ENCODE data around the gene LMAN2L. TPM values are rescaled to one million over a fixed set of nuclear protein-coding genes. Genes with fewer than 3 reads are reported as not detected.

LMAN2L gene
- total RNA-seq, 4 donors from 2014 or later: 11.9 to 18.3 (median 16.4) TPM

DNA sequence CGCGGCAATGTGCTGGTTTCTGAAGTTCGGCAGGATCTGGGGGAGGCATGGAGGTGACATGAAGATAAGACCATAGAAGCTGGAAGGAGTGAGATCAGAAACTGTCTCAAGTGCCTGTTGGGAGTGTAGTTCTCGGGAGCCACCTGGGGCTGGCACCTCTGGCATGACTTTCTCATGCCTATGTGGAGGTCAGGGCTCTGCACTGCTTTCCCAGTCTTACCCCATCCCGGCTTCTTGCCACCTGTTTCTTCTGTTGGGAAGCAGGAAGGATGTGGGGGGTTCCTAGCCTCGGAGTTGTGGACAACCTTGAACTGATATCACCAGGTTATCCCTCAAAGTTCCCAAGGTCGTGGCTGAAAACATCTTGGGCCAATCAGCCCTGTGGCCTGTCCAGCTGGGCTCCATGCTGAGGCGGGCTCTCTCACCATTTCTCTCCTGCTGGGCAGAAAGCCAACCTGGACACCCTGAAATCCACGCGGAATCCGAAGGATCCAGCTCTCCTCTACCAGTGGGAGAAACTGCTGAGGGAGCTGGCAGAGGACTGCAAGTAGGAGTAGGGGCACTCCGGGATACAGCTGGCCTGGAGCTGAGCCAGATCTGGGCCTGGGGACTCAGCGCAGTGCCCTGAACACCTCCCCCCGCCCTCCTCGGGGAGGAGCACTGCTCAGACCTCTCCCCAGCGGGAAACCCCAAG is 54.8 kb downstream of the LMAN2L start:
- TF ChIP-seq, protein P1, sequence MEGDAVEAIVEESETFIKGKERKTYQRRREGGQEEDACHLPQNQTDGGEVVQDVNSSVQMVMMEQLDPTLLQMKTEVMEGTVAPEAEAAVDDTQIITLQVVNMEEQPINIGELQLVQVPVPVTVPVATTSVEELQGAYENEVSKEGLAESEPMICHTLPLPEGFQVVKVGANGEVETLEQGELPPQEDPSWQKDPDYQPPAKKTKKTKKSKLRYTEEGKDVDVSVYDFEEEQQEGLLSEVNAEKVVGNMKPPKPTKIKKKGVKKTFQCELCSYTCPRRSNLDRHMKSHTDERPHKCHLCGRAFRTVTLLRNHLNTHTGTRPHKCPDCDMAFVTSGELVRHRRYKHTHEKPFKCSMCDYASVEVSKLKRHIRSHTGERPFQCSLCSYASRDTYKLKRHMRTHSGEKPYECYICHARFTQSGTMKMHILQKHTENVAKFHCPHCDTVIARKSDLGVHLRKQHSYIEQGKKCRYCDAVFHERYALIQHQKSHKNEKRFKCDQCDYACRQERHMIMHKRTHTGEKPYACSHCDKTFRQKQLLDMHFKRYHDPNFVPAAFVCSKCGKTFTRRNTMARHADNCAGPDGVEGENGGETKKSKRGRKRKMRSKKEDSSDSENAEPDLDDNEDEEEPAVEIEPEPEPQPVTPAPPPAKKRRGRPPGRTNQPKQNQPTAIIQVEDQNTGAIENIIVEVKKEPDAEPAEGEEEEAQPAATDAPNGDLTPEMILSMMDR (IDR thresholded peaks at IDR 0.05): no peak
- no peak for TF ChIP-seq POLR2A (IDR thresholded peaks at IDR 0.05)
- TF ChIP-seq POLR2AphosphoS5 (IDR thresholded peaks at IDR 0.05): no peak
- no peak for TF ChIP-seq EP300 (IDR thresholded peaks at IDR 0.05)
- H3K9me3 ChIP-seq: no peaks in the 10 kb centered on the region
- DNase-seq (ENCODE audit: low spot score in 2 of 2): no peak
- H3K4me1 ChIP-seq: no peaks in the 10 kb centered on the region
- no peaks in the 10 kb centered on the region for H3K36me3 ChIP-seq
- H3K4me3 ChIP-seq: no peak overlapping the region
- no peak overlapping the region for H3K27ac ChIP-seq
- peaks cover 17% of the 10 kb centered on the region for H3K27me3 ChIP-seq
- 82% methylated on average over 8 of the region's 16 CpGs for WGBS

DNA sequence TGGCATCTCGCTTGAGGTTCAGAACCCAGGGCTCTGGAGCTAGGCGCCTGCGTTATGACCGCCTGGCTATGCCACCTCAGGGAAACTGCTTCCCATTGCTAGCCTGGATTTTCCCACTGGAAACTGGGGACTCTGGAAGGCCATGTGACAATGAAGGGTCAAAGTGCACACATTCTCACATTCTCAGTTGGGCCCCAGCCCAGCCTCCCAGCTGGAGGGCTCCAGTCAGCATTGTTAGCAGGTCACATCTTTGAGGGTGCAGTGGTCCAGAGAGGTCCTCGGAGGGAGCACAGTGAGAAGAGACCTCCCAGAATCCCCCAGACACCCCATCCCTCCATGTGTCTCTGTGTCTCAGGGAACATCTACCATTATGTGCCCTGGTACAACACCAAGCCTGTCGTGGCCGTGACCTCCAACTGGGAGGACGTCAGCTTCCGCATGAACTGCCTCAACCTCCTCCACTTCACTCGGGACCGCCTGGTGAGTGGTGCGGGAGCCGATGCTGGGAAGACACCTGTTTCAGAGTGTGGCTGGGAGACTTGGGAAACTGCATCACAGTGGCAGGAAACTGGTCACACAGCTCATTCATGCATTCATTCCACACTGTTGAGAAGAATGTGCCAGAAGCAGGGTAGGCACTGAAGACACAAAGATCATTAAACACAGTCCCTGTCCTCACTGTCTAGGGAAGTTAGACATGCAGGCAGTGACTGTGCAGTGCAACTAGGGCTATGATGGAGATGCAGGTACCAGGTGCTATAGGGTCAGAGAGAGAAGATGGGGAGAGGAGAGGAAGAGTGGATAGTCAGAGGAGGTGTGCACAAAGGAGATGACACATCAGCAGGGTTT is 55.7 kb downstream of the LMAN2L start:
- Histone ChIP-seq H3K4me3 (no peak overlapping the region), H3K27ac (no peak overlapping the region), H3K27me3 (peaks cover 17% of the 10 kb centered on the region), H3K9me3 (no peaks in the 10 kb centered on the region), H3K4me1 (no peaks in the 10 kb centered on the region), H3K36me3 (no peaks in the 10 kb centered on the region)
- no peak for TF ChIP-seq EP300 (IDR thresholded peaks at IDR 0.05)
- TF ChIP-seq POLR2AphosphoS5 (IDR thresholded peaks at IDR 0.05): no peak
- TF ChIP-seq, protein P1 (IDR thresholded peaks at IDR 0.05): no peak
- TF ChIP-seq POLR2A (IDR thresholded peaks at IDR 0.05): no peak
- WGBS: 97% methylated on average over 13 of the region's 13 CpGs
- DNase-seq (ENCODE audit: low spot score in 2 of 2): no peak

DNA sequence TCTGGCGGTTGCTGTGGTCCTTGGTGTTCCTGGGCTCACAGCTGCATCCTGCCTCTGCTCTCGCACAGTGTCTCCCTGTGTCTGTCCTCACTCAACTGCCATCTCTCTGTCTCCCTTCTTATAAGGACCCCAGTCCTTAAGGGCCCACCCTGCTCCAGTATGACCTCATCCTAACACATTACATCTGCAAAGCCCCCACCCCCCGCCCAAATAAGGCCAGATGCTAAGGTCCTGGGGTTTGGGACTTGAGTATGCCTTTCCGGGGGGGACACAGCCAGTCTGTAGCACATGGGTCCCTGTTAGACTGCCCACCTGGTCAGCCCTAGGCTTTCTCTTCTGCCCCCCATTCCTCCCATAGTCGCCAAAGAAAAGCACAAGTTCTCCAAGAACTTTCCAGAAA is 56.6 kb downstream of the LMAN2L start:
- no peaks in the 10 kb centered on the region for H3K36me3 ChIP-seq
- no peaks in the 10 kb centered on the region for H3K4me1 ChIP-seq
- H3K9me3 ChIP-seq: no peaks in the 10 kb centered on the region
- no peak for DNase-seq (ENCODE audit: low spot score in 2 of 2)
- H3K27me3 ChIP-seq: peaks cover 17% of the 10 kb centered on the region
- no peak overlapping the region for H3K4me3 ChIP-seq
- no peak overlapping the region for H3K27ac ChIP-seq
- TF ChIP-seq, protein P1 (IDR thresholded peaks at IDR 0.05): no peak
- TF ChIP-seq POLR2A (IDR thresholded peaks at IDR 0.05) (no peak), POLR2AphosphoS5 (IDR thresholded peaks at IDR 0.05) (no peak), EP300 (IDR thresholded peaks at IDR 0.05) (no peak)
- 87% methylated on average over 5 of the region's 5 CpGs for WGBS

DNA sequence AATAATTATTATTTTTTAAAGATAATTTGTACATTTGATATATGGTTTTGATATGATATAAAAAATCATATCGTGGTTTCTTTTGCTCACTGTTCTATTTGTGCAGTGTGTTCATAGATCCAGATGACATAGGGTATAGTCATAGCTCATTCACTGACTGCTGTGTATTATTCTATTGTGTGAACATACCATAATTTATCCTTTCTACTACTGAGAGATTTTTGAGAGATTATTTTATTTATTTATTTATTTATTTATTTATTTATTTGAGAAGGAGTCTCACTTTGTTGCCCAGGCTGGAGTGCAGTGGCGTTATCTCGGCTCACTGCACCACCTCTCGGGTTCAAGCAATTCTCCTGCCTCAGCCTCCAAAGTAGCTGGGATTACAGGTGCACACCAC is 58.3 kb downstream of the LMAN2L start:
- Histone ChIP-seq H3K27me3 (peaks cover 12% of the 10 kb centered on the region), H3K36me3 (no peaks in the 10 kb centered on the region), H3K27ac (no peak overlapping the region), H3K4me1 (no peaks in the 10 kb centered on the region), H3K4me3 (no peak overlapping the region), H3K9me3 (no peaks in the 10 kb centered on the region)
- TF ChIP-seq POLR2A (IDR thresholded peaks at IDR 0.05) (no peak), POLR2AphosphoS5 (IDR thresholded peaks at IDR 0.05) (no peak), EP300 (IDR thresholded peaks at IDR 0.05) (no peak)
- TF ChIP-seq, protein P1 (IDR thresholded peaks at IDR 0.05): no peak
- DNase-seq (ENCODE audit: low spot score in 2 of 2): no peak
- 96% methylated on average over 4 of the region's 4 CpGs for WGBS

DNA sequence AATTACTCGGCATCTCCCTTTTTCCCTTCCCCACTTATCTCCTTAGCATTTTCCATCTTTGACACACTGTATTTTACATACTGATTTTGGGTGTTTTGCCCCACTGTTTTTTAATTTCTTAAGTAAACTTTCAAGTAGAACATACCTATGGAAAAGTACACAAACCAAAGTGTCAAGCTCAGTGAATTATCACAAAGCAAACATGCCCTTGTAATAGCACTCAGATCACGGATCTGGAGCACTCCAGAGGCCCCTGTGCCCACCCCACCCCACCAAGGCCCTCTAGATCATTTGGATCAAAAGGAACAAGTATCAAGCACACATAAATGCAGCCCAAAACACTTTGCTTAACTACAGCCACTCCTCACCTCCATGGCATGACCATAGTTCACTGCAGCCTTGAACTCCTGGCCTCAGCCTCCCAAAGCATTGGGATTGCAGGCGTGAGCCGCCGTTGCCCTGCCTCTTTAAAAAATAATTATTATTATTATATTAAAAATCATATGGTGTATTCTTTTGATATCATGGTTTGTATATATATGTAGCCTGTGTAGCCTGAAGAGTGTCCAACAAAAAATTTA is 59.2 kb downstream of the LMAN2L start:
- WGBS: 84% methylated on average over 5 of the region's 5 CpGs
- H3K4me1 ChIP-seq: no peaks in the 10 kb centered on the region
- H3K4me3 ChIP-seq: no peak overlapping the region
- TF ChIP-seq POLR2A (IDR thresholded peaks at IDR 0.05) (no peak), POLR2AphosphoS5 (IDR thresholded peaks at IDR 0.05) (no peak), EP300 (IDR thresholded peaks at IDR 0.05) (no peak)
- TF ChIP-seq, protein P1 (IDR thresholded peaks at IDR 0.05): no peak
- H3K27ac ChIP-seq: no peak overlapping the region
- H3K27me3 ChIP-seq: peaks cover 8% of the 10 kb centered on the region
- no peaks in the 10 kb centered on the region for H3K9me3 ChIP-seq
- H3K36me3 ChIP-seq: no peaks in the 10 kb centered on the region
- no peak for DNase-seq (ENCODE audit: low spot score in 2 of 2)

Data from suprapubic skin (tissue), 4 donors.